ENCODE results near the gene EXOC7.

Gene EXOC7

GRCh38 chr17:76092526-76093413, 10.8 kb downstream of the EXOC7 start:
- no peak for DNase-seq
- in situ Hi-C loops (cut with HindIII; ENCODE audit: low pct_ligation_motif_present, low pct_unique_long_range_greater_than_20kb, low sequenced_read_pairs), result no loop called here

- in situ Hi-C loops (cut with HindIII; ENCODE audit: low pct_ligation_motif_present, low pct_unique_long_range_greater_than_20kb, low sequenced_read_pairs), result no loop called here
- DNase-seq, result no peak
Measured at GRCh38 chr17:76091526-76092286, 11.9 kb downstream of the EXOC7 start.

GRCh38 chr17:76090517-76091129, 13.0 kb downstream of the EXOC7 start:
- DNase-seq, result no peak
- in situ Hi-C loops (cut with HindIII; ENCODE audit: low pct_ligation_motif_present, low pct_unique_long_range_greater_than_20kb, low sequenced_read_pairs), result no loop called here

- in situ Hi-C loops (cut with HindIII; ENCODE audit: low pct_ligation_motif_present, low pct_unique_long_range_greater_than_20kb, low sequenced_read_pairs), result no loop called here
- DNase-seq, result no peak
Measured at GRCh38 chr17:76089680-76090516, 13.7 kb downstream of the EXOC7 start.

GRCh38 chr17:76088868-76089576, 14.6 kb downstream of the EXOC7 start:
- in situ Hi-C loops (cut with HindIII; ENCODE audit: low pct_ligation_motif_present, low pct_unique_long_range_greater_than_20kb, low sequenced_read_pairs), result no loop called here
- DNase-seq, result no peak

- in situ Hi-C loops (cut with HindIII; ENCODE audit: low pct_ligation_motif_present, low pct_unique_long_range_greater_than_20kb, low sequenced_read_pairs), result no loop called here
- no peak for DNase-seq
Measured at GRCh38 chr17:76088041-76088867, 15.3 kb downstream of the EXOC7 start.

- in situ Hi-C loops (cut with HindIII; ENCODE audit: low pct_ligation_motif_present, low pct_unique_long_range_greater_than_20kb, low sequenced_read_pairs), result no loop called here
- DNase-seq, result no peak
Measured at GRCh38 chr17:76087531-76087930, 16.1 kb downstream of the EXOC7 start.

- no peak for DNase-seq
- in situ Hi-C loops (cut with HindIII; ENCODE audit: low pct_ligation_motif_present, low pct_unique_long_range_greater_than_20kb, low sequenced_read_pairs), result no loop called here
Measured at GRCh38 chr17:76086384-76086783, 17.2 kb downstream of the EXOC7 start.

GRCh38 chr17:76085731-76086366, 17.7 kb downstream of the EXOC7 start:
- DNase-seq, result no peak
- in situ Hi-C loops (cut with HindIII; ENCODE audit: low pct_ligation_motif_present, low pct_unique_long_range_greater_than_20kb, low sequenced_read_pairs), result no loop called here

GRCh38 chr17:76085066-76085730, 18.4 kb downstream of the EXOC7 start:
- in situ Hi-C loops (cut with HindIII; ENCODE audit: low pct_ligation_motif_present, low pct_unique_long_range_greater_than_20kb, low sequenced_read_pairs), result no loop called here
- no peak for DNase-seq

- in situ Hi-C loops (cut with HindIII; ENCODE audit: low pct_ligation_motif_present, low pct_unique_long_range_greater_than_20kb, low sequenced_read_pairs), result no loop called here
- no peak for DNase-seq
Measured at GRCh38 chr17:76083536-76084182, 19.9 kb downstream of the EXOC7 start.

GRCh38 chr17:76082326-76083251, 21.0 kb downstream of the EXOC7 start:
- in situ Hi-C loops (cut with HindIII; ENCODE audit: low pct_ligation_motif_present, low pct_unique_long_range_greater_than_20kb, low sequenced_read_pairs), result no loop called here
- DNase-seq, result no peak

- no peak for DNase-seq
- in situ Hi-C loops (cut with HindIII; ENCODE audit: low pct_ligation_motif_present, low pct_unique_long_range_greater_than_20kb, low sequenced_read_pairs), result no loop called here
Measured at GRCh38 chr17:76081295-76082210, 22.0 kb downstream of the EXOC7 start.

- in situ Hi-C loops (cut with HindIII; ENCODE audit: low pct_ligation_motif_present, low pct_unique_long_range_greater_than_20kb, low sequenced_read_pairs), result no loop called here
Measured at GRCh38 chr17:76080768-76081287, 22.8 kb downstream of the EXOC7 start.

More at GRCh38 chr17:76080768-76081287, 22.8 kb downstream of the EXOC7 start:
- no peak for DNase-seq
